Activated naive CD4-positive, alpha-beta T cell treated with anti-CD3 and anti-CD28 coated beads, Interleukin-2, amount 50 U/mL, for 16 hours (primary cell): ENCODE measurements around the gene GSTM2.
"Not testable (repeated sequence)": the region's sequence is repeated elsewhere in the genome, so short reads cannot be mapped to it uniquely, and the experiment has no call there.

Experiments used
- DNase-seq: peaks from one replicate; pipeline ENCODE4 v3.0.0-alpha.2; 2020

GSTM2 gene

DNA sequence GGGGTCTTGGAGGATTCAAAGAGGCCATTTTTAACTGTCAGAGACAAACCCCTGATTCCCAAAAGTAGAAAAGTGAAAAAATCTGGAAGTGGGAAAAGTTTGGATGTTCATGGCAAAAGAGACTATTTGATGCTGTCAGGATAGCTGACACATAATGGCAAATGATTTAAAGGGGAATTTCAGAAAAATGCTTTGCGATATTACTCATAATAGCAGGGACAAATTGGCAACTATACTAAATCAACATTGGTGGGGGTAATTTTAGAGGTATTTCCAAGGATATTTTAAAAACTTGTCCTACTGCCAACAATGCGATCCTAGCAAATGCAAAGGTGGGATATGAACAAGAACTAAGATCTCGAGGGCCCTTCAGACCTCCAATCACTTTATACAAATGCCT lies 17.2 kb upstream of the GSTM2 start:
- DNase-seq = no peak

DNA sequence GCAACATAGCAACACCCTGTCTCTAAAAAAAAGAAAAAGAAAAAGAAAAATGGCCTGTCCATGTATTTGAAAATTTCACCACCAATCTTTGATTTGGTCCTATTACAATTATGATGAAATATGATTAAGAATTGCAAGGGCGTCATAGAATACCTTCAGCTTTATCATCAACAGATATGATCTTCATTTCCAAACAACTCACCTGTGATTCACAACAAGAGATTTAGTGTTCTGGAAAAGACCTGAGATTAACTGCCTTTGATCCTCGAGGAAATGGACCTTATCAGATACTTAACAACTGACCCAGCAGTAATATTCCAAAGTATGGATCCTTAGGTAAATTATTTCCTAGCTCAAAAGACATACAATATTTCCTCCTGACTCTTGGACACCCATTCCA lies 15.5 kb upstream of the GSTM2 start:
- DNase-seq = no peak

DNA sequence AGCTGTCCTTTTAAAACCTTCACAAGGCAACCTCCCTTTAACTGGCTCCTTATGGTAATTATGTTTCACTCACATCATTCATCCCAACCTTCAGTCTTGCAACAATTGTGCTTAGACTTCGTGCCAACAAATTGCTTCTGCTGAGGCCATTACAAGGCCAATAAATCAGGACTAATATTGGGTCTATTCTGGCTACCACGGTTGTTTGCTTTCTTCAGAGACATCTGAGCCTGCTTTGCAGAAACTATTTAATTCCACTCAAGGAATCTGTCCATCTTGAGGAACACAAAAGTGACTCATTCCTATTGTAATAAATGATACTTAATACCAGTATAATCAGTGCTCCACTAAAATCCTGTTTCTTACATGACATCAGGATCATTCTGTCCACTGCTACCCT lies 14.6 kb upstream of the GSTM2 start:
- DNase-seq = no peak

DNA sequence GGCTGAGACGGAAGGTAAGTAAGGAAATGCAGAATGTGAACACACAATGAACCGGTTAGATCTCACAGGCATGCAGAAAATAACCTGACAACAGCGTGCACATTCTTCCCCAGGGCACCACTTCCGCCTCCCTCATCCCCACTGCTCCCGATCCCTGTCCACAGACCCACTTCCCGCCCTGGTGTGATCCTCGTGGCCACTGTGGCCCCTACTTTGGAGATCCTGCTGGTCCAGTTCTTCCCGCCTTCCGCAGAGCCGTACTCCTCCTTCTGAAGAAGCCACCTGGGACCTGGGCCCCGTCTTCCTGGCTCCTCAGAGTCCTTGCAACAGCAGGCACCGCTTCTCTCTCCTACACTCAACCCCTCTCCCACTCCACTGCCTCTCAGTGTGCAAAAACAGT lies 13.3 kb upstream of the GSTM2 start:
- no peak for DNase-seq

DNA sequence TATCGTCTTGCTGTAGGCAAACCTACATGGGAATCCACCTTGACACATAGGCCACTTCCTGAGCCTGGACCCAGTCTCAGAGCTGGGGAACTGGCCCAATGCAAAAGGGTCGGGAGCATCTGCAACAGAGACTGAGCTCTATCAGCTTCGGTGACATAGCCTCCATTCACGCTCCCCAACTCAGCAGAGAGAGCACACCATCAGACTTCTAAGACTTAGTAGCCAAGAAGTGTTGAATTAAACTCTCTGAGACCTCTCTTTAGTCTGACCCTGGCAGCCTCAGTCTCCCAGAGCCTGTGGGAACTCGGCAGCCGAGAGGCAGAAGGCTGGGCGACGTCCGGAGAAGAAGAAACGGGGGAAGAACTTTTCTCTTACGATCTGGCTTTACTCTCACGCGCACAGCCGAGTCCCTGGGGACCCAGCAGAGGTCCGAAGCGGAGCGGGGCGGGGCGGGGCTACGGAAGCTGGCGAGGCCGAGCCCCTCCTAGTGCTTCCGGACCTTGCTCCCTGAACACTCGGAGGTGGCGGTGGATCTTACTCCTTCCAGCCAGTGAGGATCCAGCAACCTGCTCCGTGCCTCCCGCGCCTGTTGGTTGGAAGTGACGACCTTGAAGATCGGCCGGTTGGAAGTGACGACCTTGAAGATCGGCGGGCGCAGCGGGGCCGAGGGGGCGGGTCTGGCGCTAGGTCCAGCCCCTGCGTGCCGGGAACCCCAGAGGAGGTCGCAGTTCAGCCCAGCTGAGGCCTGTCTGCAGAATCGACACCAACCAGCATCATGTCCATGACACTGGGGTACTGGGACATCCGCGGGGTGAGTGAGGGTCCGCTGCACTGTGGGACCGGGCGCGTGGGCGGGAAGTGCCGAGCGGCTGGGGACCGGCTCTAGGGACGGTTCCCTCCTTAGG lies 12.0 kb upstream of the GSTM2 start, which contains the start of gene GSTM4:
Gene GSTM4 (plus strand): TSS at position 485 of the 905 bp plus-strand sequence. CDS start 291 bp downstream, at position 776.
- DNase-seq = peak; percentile 63

DNA sequence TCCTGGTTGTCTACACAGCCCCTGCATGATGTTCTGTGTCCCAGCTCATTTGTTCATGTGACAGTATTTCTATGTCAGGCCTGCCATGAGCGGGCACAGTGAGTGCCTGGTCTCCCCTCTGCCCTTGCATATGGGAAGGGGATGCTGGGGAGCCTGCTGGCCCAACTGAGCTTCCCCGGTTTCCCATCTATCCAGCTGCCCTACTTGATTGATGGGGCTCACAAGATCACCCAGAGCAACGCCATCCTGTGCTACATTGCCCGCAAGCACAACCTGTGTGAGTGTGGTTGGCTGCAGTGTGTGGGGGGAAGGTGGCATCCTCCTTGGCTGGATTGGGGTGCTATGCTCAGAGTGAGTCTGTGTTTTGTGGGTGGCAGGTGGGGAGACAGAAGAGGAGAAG lies 10.5 kb upstream of the GSTM2 start:
- DNase-seq = no peak

DNA sequence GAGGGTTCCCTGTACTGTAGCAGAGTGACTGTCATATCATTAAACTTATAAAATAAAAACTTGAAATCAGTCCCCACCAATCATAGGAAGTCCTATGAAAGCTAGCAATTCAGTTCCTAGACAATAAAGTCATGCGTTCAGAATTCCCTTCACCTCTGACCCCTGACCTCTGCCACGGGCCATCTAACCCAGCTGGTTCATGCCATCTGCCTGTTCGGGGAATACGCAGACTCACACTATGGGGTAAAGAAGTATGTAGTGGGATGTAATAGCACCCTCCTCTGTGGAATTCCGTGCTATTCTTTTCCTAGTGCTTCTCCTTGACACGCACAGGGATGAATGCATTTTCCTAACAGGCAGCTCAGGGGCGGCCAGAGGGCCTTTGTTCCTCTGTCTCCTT lies 9.9 kb upstream of the GSTM2 start:
- DNase-seq = no peak

DNA sequence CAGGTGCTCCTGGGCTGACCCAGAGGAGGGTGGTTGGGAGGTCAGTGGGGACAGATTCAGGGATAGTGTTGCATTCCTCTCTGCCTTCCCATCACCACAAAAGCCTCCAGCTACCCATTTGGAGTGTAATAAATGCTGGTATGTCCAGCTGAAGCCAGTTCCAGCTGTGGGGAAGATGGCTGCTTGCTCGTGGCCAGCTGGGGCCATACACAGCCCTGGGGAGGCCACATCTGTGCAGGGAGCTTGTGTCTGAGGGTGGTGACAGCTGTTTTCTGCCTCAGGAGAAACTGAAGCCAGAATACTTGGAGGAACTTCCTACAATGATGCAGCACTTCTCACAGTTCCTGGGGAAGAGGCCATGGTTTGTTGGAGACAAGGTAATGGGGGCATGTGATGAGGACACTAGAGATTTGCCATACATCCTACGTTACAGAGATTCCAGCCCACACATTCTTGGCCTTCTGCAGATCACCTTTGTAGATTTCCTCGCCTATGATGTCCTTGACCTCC lies 9.3 kb upstream of the GSTM2 start:
- no peak for DNase-seq

DNA sequence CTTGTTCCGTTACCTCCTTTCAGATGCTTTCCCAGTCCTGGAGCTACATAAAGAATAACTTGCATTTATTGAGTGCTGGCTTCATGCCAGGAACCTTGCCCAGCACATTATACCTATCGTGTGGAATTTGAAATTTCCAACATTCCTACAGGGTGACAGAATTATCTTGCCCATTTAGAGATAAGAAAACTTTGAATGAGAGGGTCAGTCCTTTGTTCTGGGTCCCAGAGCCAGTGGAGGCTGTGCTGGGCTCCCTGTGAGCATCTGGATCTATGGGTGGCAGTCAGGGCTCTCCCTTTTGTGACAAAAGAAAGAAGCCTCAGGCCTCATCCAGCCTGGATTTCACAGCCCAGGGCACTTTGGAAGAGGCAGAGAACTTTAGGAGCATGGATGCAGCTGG lies 8.7 kb upstream of the GSTM2 start:
- no peak for DNase-seq

DNA sequence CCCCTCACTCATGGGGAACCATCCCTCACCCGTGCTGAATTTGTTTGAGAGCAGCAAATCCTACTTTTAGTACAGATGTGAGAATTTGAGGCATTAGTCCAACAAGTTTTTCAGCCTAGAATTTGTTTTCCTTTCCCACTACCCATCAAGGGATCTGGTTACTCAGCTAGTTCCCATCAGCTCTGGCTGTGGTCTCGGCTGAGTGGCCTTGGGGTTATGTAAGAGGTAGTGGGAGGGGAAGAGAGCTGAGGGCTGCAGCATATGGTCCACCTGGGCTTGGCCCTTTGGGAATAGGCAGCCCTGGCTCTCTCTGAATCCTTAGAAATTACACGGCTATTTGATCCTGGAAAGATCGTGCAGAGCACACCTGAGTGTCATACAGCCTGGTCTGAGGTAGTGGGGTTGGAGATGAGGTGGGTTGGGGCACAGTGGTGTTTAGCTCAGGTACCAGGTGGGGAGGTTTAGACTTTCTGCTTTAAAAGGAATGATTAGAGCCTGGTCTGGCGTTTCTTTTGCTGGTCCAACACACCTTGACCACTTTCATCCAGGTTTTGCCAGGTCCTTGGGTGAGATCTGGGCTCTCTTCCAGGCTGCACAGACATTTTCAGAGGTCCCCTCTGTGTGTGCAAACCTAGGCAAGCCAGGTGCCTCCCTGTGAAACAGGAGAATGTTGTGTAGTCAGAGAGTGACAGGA lies 7.7 kb upstream of the GSTM2 start:
- no peak for DNase-seq

DNA sequence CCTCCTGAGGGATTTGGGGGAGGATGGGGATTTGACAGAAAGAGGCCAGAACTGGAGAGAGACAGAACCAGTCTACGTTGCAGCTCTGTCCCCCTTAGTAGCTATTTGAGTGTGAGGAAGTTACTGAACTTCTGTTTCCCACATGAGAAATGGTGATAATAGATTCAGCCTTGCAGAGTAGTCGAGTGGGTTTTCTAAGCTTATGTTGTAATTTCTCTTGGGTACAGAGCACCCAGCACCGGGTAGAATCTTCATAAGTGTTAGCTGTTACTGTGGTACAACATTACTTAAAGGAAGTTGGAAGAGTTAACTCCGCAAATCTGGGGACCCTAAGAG lies 7.2 kb upstream of the GSTM2 start:
- DNase-seq = not testable (repeated sequence)

DNA sequence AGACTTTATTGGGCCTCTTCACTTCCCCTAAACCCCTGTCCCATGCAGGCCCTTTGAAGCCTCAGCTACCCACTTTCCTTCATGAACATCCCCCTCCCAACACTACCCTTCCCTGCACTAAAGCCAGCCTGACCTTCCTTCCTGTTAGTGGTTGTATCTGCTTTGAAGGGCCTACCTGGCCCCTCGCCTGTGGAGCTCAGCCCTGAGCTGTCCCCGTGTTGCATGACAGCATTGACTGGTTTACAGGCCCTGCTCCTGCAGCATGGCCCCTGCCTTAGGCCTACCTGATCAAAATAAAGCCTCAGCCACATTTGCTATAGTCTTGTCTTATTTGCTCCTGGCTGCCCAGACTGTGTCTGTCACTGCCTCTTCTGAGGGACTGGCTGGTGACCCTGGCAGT lies 6.5 kb upstream of the GSTM2 start:
- no peak for DNase-seq

DNA sequence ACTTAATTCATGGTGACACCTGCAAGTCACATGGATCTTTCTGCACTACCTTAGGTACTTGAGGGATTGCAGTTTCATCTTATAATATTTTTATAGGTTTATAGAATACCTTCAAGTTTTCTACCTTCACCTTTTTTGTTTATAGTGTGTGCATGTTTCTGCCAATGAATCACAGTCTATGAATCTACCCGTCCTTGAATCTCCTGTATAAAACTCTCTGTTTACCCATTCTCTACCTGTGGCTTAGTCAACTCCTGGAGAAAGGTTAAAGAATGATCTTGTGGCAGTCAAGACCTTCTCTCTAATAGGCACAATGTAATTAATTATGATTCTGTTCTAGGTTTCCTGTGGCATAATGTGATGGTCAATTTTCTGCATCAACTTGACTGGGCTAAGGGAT lies 3.2 kb upstream of the GSTM2 start:
- no peak for DNase-seq

DNA sequence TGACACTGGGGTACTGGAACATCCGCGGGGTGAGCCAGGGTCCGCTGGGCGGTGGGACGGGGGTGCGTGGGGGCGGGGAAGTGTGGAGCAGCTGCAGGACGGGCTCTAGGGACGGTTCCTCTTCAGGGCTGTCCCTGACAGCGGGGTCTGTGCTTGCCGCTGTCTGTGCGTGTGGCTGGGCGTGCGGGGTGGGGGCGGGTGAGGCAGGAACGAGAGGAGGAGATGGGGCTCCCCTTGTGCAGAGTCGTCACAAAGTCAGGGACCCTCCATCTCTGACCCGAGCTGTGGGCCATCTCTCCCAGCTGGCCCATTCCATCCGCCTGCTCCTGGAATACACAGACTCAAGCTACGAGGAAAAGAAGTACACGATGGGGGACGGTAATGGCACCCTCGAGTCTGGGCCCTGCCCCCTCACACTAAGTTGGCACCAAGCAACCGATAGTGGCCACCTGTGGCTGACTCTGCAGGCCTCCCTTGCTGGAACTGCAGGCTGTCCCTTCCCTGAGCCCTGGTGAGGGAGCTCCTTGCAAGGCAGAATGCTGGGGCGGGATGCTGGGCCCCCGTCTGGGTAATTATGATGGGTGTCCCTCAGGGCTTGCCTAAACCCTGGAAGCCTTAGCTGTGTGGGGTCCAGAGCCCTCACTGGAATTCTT lies 392 bp downstream of the GSTM2 start:
- DNase-seq = no peak

DNA sequence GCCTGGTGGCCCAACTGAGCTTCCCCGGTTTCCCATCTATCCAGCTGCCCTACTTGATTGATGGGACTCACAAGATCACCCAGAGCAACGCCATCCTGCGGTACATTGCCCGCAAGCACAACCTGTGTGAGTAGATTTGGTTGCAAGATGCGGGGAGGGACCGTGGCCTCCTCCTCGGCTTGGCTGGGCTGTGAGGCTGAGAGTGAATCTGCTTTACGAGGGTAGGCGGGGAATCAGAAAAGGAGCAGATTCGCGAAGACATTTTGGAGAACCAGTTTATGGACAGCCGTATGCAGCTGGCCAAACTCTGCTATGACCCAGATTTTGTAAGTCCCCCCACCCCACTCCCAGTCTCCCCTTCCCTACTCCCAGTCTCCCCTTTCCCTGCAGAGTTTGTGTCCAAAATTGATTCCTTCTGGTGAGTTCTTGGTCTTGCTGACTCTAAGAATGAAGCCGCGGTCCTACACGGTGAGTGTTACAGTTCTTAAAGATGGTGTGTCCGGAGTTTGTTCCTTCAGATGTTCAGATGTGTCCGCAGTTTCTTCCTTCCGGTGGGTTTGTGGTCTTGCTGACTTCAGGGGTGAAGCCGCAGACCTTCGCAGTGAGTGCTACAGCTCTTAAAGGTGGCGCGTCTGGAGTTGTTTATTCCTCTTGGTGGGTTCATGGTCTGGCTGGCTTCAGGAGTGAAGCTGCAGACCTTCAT lies 1.5 kb downstream of the GSTM2 start:
- no peak for DNase-seq

DNA sequence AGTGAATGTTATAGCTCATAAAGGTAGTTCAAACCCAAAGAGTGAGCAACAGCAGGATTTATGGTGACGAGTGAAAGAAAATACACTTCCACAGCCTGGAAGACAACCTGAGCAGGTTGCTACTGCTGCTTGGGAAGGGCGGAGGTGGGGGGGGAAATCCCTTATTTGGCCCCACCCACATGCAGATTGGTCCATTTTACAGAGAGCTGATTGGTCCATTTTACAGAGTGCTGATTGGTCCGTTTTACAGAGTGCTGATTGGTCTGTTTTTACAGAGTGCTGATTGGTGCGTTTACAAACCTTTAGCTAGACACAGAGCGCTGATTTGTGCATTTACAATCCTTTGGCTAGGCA lies 2.1 kb downstream of the GSTM2 start:
- not testable (repeated sequence) for DNase-seq

DNA sequence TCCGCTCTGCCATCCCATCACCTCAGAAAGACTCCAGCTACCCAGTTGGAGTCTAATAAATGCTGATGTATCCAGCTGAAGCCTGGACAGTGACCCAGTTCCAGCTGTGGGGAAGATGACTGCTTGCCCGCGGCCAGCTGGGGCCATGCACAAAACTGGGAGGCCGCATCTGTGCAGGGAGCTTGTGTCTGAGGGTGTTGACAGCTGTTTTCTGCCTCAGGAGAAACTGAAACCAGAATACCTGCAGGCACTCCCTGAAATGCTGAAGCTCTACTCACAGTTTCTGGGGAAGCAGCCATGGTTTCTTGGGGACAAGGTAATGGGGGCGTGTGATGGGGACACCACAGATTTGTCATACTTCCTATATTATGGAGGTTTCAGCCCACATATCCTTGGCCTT lies 3.2 kb downstream of the GSTM2 start:
- DNase-seq = no peak

DNA sequence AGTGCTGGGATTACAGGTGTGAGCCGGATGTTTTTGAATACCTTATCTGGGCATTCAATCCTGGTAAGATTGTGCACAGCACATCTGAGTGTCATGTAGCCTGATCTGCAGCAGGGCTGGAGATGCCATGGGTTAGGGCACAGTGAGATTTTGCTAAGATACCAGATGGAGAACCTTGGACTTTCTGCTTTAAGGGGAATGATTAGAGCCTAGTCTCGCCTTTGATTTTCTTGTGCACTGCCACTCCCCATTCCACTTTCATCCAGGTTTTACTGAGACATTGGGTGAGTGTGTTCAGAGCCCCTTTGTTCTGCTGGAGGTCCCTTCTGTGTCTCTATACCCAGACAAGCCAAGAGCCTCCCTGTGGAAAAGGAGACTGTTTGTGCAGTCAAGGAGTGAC lies 6.0 kb downstream of the GSTM2 start:
- not testable (repeated sequence) for DNase-seq

DNA sequence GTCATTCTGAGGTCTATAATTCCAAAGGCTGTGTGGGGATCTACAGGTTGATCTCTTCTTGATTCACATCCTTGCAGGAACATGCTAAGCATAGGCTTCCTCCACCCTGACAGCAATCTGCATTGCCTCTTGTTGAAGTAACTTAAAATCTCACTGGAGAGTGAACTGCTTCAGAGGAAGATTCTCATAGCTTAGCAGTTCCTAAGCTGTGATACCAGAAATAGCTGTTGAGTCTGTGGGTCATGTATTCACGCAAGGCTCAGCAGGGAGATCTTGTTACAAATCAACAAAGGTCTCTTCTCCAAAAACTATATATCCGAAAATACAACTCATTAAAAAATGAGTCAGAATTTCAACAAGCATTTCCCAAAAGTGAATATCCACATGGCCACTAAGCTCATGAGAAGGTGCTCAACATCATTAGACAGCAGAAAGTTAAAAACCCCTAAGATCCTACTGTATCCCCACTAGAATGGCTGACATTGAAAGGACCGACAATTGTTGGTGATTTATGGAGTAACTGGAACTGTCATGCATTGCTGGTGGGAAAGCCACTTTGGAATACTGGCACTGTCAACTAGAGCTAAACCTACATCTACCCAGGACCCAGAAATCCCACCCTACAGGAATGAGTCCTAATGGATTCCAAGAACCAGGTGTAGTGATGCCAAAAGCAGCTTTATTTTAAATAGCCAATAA lies 9.0 kb downstream of the GSTM2 start:
- not testable (repeated sequence) for DNase-seq

DNA sequence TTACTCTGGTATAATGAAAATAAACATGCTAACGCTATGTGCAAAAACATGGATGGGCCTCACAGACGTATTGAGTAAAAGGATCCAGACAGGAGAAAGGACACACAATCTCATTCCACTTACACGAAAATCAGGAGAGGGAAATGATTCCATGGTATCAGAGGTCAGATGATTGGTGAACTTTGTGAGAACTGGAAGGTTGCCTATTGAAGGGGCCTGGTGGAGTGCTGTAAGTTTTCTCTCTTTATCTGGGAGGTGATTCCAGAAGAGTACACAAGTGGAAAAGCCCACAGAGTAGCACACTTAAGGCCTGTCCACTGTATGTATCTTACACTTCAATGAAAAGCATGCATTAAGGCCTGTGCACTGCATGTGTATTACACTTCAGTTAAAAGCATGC lies 9.6 kb downstream of the GSTM2 start:
- DNase-seq = no peak

DNA sequence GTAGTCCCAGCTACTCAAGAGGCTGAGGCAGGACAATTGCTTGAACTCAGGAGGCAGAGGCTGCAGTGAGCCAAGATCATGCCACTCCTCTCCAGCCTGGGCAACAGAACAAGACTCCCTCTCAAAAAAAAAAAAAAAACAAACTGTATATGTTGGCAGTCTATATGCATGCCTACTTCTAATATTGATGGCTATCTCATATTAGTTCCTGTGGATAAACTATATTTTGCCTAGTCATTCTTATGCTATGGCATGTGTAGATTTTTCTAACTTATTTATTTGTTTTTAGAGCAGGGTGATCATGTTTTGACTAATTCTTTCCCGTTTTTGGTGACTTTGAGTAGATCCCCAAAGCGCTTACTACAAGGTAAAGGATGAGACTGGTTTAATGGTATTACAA lies 10.8 kb downstream of the GSTM2 start:
- DNase-seq = not testable (repeated sequence)

DNA sequence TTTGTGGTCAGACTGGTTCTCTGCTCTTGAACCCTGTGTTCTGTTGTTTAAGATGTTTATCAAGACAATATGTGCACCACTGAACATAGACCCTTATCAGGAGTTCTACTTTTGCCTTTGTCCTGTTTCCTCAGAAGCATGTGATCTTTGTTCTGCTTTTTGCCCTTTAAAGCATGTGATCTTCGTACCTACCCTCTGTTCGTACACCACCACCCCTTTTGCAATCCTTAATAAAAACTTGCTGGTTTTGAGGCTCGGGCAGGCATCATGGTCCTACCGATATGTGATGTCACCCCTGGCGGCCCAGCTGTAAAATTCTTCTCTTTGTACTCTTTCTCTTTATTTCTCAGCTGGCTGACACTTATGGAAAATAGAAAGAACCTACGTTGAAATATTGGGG lies 16.9 kb downstream of the GSTM2 start:
- not testable (repeated sequence) for DNase-seq
